NT2/D1 (cell line): ENCODE data around the gene SPART.

Source experiments
- SUZ12 ChIP-seq: IDR thresholded peaks from 2 replicates; pipeline ENCODE4 v1.6.1; 2011; ENCODE audit not compliant: insufficient read length, insufficient read depth; ENCODE audit errors: extremely low read depth
- ZNF274 ChIP-seq: IDR thresholded peaks from 2 replicates; pipeline ENCODE4 v1.6.1; 2011; ENCODE audit warnings: mild to moderate bottlenecking, low read depth, low read length

- TF ChIP-seq SUZ12: no peak
- no peak for TF ChIP-seq ZNF274
These were observed 2.4 kb downstream of the SPART start for GRCh38 chr13:36343766-36344165.
